Upper lobe of left lung (tissue), 4 donors: ENCODE results near the gene LTBP1.

ENCODE experiments used
- CTCF ChIP-seq, 6 experiments: fragments of 450-650 bp in 4 of 6; fragments of 200-600 bp in 2 of 6; sonication (generic) in 2 of 6; IDR thresholded peaks; one replicate each; pipeline ENCODE4 v1.5.1; 2016 to 2019; ENCODE audit warnings: antibody characterized with exemption in 6 of 6
- EP300 ChIP-seq, 4 donors: sonication (generic); formaldehyde crosslinking; IDR thresholded peaks; one replicate each; pipeline ENCODE4 v1.5.1; 2017; ENCODE audit warnings: antibody characterized with exemption in 4 of 4, control low read depth in 2 of 4
- POLR2A ChIP-seq, 4 donors: fragments of 450-650 bp; IDR thresholded peaks; one replicate each; pipeline ENCODE4 v1.5.1; 2016 to 2017; ENCODE audit warnings: antibody characterized with exemption in 4 of 4, mild to moderate bottlenecking in 2 of 4
- POLR2AphosphoS5 ChIP-seq, 2 donors: sonication (generic); formaldehyde crosslinking; IDR thresholded peaks; one replicate each; pipeline ENCODE4 v1.5.1; 2017; ENCODE audit warnings: antibody characterized with exemption in 2 of 2

GRCh38 chr2:33426666-33427231, 480.0 kb downstream of the LTBP1 start:
- TF ChIP-seq EP300 (IDR thresholded peaks at IDR 0.05), result no peak
- no peak for TF ChIP-seq CTCF (IDR thresholded peaks at IDR 0.05)
- TF ChIP-seq POLR2A (IDR thresholded peaks at IDR 0.05), result no peak
- TF ChIP-seq POLR2AphosphoS5 (IDR thresholded peaks at IDR 0.05), result no peak
